ENCODE measurements around the gene CRMP1. TPM values are rescaled to one million over a fixed set of nuclear protein-coding genes. Genes with fewer than 3 reads are reported as not detected.

Gene CRMP1
- total and polyA plus RNA-seq, 7 experiments from 2014 or later = 0.46 TPM; not detected in 6

DNA sequence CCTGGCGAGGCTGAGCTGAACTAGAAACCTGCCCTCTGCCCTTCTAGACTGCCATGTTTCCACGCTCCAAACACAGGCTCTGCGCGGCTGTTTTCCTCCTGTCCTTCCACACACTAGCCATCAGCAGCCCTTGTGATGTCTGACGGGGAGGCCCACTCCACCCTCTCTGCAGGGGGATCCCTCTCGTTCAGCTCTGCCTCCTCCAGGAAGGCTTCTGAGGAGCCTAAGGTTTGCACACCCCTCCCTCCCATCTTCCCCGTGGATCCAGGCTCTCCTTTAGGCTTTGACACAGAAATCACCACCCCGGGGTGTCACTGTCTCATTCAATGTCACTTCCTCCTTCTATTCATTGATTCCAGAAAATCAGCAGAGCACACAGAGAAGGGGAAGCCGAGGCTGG lies 38.6 kb upstream of the CRMP1 start:
- Mint-ChIP-seq H3K9me3 (peaks cover 0 to 8% (median 0%) of the 10 kb centered on the region in 11 donors), H3K27ac (no peak overlapping the region), H3K4me3 (no peak overlapping the region), H3K4me1 (peaks cover 0 to 3% (median 0%) of the 10 kb centered on the region in 7 donors), H3K36me3 (no peaks in the 10 kb centered on the region), H3K27me3 (peaks cover 2 to 31% (median 17%) of the 10 kb centered on the region in 5 donors)
- H3K27ac ChIP-seq (ENCODE audit: low read depth, low read length) = no peak overlapping the region
- intact Hi-C loops (cut with micrococcal nuclease) = no loop called here
- H3K9me3 ChIP-seq (ENCODE audit: control insufficient read depth in 2 of 3, low read length in 3 of 3) = peaks cover 0 to 3% (median 0%) of the 10 kb centered on the region in 3 experiments
- ChIA-PET POLR2A (no interaction called here), CTCF (no interaction called here)
- H3K4me1 ChIP-seq (ENCODE audit: control insufficient read depth in 2 of 2, insufficient read depth in 2 of 2, low read length in 2 of 2) = no peaks in the 10 kb centered on the region
- DNase-seq (no peak), ATAC-seq (no peak)
- no peak overlapping the region for H3K4me3 ChIP-seq (ENCODE audit: low read length)
- no peaks in the 10 kb centered on the region for H3K27me3 ChIP-seq (ENCODE audit: control insufficient read depth in 2 of 2, insufficient read depth in 2 of 2, low read length in 2 of 2)
- no peaks in the 10 kb centered on the region for H3K36me3 ChIP-seq (ENCODE audit: control insufficient read depth in 2 of 3, insufficient read depth in 3 of 3, low read length in 3 of 3)

DNA sequence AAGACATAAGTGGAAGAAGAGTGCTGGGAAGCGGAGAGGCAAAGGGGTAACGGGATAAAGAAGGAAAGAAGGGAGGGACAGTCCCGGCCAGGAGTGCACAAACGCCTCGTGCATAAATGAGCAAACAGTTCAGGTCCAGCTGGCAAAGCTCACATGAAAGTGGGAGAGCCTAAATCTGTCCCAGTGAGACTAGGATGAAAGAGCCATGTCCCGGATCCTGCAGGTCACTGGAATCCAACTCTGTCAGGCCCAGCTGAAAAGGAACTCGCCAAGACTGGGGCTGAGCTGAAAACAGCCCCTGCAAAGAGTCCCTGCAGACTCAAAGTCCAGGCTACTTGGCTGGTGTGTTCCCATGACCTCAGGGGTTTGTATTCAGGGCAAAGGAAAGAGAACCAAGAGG lies 38.0 kb upstream of the CRMP1 start:
- Histone ChIP-seq H3K4me1 (ENCODE audit: control insufficient read depth in 2 of 2, insufficient read depth in 2 of 2, low read length in 2 of 2) (no peaks in the 10 kb centered on the region), H3K27ac (ENCODE audit: low read depth, low read length) (no peak overlapping the region), H3K27me3 (ENCODE audit: control insufficient read depth in 2 of 2, insufficient read depth in 2 of 2, low read length in 2 of 2) (no peaks in the 10 kb centered on the region), H3K36me3 (ENCODE audit: control insufficient read depth in 2 of 3, insufficient read depth in 3 of 3, low read length in 3 of 3) (no peaks in the 10 kb centered on the region), H3K9me3 (ENCODE audit: control insufficient read depth in 2 of 3, low read length in 3 of 3) (peaks cover 0 to 3% (median 0%) of the 10 kb centered on the region in 3 experiments), H3K4me3 (ENCODE audit: low read length) (no peak overlapping the region)
- ChIA-PET CTCF (no interaction called here), POLR2A (no interaction called here)
- Mint-ChIP-seq H3K4me1 (peaks cover 0 to 1% (median 0%) of the 10 kb centered on the region in 7 donors), H3K27me3 (peaks cover 0 to 31% (median 17%) of the 10 kb centered on the region in 5 donors), H3K4me3 (no peak overlapping the region), H3K9me3 (peaks cover 0 to 8% (median 0%) of the 10 kb centered on the region in 11 donors), H3K27ac (no peak overlapping the region), H3K36me3 (no peaks in the 10 kb centered on the region)
- ATAC-seq (no peak), DNase-seq (no peak)
- intact Hi-C loops (cut with micrococcal nuclease) = no loop called here

DNA sequence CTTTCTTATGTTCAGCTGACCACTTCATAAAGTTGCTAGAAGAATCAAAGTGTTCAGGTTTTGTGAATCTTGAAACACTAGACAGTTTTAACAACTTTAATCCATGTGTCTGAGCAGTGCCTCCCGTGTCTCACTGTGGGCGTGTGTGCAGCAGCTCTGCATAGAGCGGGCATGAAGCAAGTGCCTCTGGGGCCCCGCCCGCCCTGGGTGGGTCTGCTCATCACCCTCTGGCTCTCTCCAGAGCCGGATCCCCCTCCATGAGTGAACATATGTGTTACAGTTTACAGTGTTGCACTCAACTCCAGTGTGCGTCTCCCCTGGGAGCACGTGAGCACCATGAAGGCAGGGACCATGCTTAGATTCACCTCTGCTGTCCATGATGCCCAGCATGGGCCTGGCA lies 37.6 kb upstream of the CRMP1 start:
- DNase-seq (no peak), ATAC-seq (no peak)
- H3K27me3 ChIP-seq (ENCODE audit: control insufficient read depth in 2 of 2, insufficient read depth in 2 of 2, low read length in 2 of 2) = no peaks in the 10 kb centered on the region
- H3K36me3 Mint-ChIP-seq = no peaks in the 10 kb centered on the region
- H3K9me3 ChIP-seq (ENCODE audit: control insufficient read depth in 2 of 3, low read length in 3 of 3) = peaks cover 0 to 3% (median 0%) of the 10 kb centered on the region in 3 experiments
- H3K27me3 Mint-ChIP-seq = peaks cover 0 to 31% (median 17%) of the 10 kb centered on the region in 5 donors
- H3K36me3 ChIP-seq (ENCODE audit: control insufficient read depth in 2 of 3, insufficient read depth in 3 of 3, low read length in 3 of 3) = no peaks in the 10 kb centered on the region
- H3K27ac Mint-ChIP-seq = no peak overlapping the region
- H3K9me3 Mint-ChIP-seq = peaks cover 0 to 8% (median 0%) of the 10 kb centered on the region in 11 donors
- no peak overlapping the region for H3K4me3 Mint-ChIP-seq
- intact Hi-C loops (cut with micrococcal nuclease) = no loop called here
- H3K4me3 ChIP-seq (ENCODE audit: low read length) = no peak overlapping the region
- H3K4me1 ChIP-seq (ENCODE audit: control insufficient read depth in 2 of 2, insufficient read depth in 2 of 2, low read length in 2 of 2) = no peaks in the 10 kb centered on the region
- CTCF ChIA-PET = no interaction called here
- POLR2A ChIA-PET = no interaction called here
- peaks cover 0 to 1% (median 0%) of the 10 kb centered on the region in 7 donors for H3K4me1 Mint-ChIP-seq
- H3K27ac ChIP-seq (ENCODE audit: low read depth, low read length) = no peak overlapping the region

DNA sequence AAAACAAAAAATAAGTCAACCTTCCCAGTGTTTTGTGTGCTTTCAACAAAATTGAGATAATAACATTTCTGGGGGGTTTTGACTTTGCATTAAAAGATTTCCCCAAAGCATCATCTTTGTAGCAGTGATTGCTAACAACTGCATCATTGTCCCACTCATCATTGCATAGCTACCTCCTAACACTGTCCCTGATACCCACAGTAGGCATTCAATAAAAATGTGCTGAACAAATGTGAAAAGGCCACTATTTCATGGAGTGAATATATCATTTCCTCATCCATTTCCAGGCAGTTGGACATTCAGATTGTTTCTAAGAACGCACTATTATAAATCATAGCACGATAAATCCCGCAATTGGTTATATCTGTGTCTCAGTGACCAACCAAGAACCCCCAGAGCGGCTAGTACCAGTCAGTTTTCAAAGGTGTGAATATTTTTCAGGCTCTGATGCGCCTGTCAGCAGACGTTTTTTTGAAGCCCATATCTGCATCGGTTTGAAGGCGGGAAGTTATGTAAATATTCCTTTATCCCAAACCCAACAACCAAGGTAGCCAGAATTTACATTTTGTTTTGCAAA lies 36.0 kb upstream of the CRMP1 start:
- ATAC-seq (no peak), DNase-seq (no peak)
- Mint-ChIP-seq H3K4me1 (peaks cover 0 to 1% (median 0%) of the 10 kb centered on the region in 7 donors), H3K36me3 (no peaks in the 10 kb centered on the region), H3K27ac (no peak overlapping the region), H3K9me3 (peaks cover 0 to 8% (median 0%) of the 10 kb centered on the region in 11 donors), H3K4me3 (no peak overlapping the region), H3K27me3 (peaks cover 0 to 34% (median 15%) of the 10 kb centered on the region in 5 donors)
- Histone ChIP-seq H3K4me1 (ENCODE audit: control insufficient read depth in 2 of 2, insufficient read depth in 2 of 2, low read length in 2 of 2) (no peaks in the 10 kb centered on the region), H3K36me3 (ENCODE audit: control insufficient read depth in 2 of 3, insufficient read depth in 3 of 3, low read length in 3 of 3) (no peaks in the 10 kb centered on the region), H3K4me3 (ENCODE audit: low read length) (no peak overlapping the region), H3K9me3 (ENCODE audit: control insufficient read depth in 2 of 3, low read length in 3 of 3) (peaks cover 0 to 3% (median 0%) of the 10 kb centered on the region in 3 experiments), H3K27me3 (ENCODE audit: control insufficient read depth in 2 of 2, insufficient read depth in 2 of 2, low read length in 2 of 2) (no peaks in the 10 kb centered on the region), H3K27ac (ENCODE audit: low read depth, low read length) (no peak overlapping the region)
- CTCF ChIA-PET = no interaction called here
- intact Hi-C loops (cut with micrococcal nuclease) = no loop called here
- POLR2A ChIA-PET = no interaction called here

DNA sequence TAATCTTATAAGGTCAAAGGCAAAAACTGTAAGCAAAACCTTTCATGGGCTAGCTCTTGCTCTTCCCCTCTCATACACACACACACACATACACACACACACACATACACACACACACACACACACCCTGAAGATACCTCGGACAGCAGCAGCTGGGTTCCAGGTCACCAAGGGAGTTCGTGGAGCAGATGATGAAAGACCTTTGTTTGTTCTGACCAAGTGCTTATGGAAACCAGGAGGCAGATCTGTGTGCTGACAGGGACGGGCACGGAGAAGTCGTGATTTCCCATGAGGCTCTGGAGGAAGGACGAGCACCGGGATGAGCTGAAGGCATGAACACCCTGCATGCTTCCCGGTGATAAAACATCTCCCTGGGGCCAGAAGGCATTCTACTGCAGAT lies 35.4 kb upstream of the CRMP1 start:
- H3K27me3 ChIP-seq (ENCODE audit: control insufficient read depth in 2 of 2, insufficient read depth in 2 of 2, low read length in 2 of 2) = no peaks in the 10 kb centered on the region
- peaks cover 0 to 3% (median 0%) of the 10 kb centered on the region in 3 experiments for H3K9me3 ChIP-seq (ENCODE audit: control insufficient read depth in 2 of 3, low read length in 3 of 3)
- H3K27me3 Mint-ChIP-seq = peaks cover under 1 to 34% (median 10%) of the 10 kb centered on the region in 5 donors
- intact Hi-C loops (cut with micrococcal nuclease) = no loop called here
- no peaks in the 10 kb centered on the region for H3K36me3 ChIP-seq (ENCODE audit: control insufficient read depth in 2 of 3, insufficient read depth in 3 of 3, low read length in 3 of 3)
- no peak overlapping the region for H3K27ac Mint-ChIP-seq
- ATAC-seq = no peak
- no peaks in the 10 kb centered on the region for H3K4me1 ChIP-seq (ENCODE audit: control insufficient read depth in 2 of 2, insufficient read depth in 2 of 2, low read length in 2 of 2)
- no peak overlapping the region for H3K4me3 ChIP-seq (ENCODE audit: low read length)
- CTCF ChIA-PET = no interaction called here
- POLR2A ChIA-PET = no interaction called here
- no peak for DNase-seq
- peaks cover 0 to 1% (median 0%) of the 10 kb centered on the region in 7 donors for H3K4me1 Mint-ChIP-seq
- H3K36me3 Mint-ChIP-seq = no peaks in the 10 kb centered on the region
- no peak overlapping the region for H3K27ac ChIP-seq (ENCODE audit: low read depth, low read length)
- no peak overlapping the region for H3K4me3 Mint-ChIP-seq
- peaks cover 0 to 8% (median 0%) of the 10 kb centered on the region in 11 donors for H3K9me3 Mint-ChIP-seq

DNA sequence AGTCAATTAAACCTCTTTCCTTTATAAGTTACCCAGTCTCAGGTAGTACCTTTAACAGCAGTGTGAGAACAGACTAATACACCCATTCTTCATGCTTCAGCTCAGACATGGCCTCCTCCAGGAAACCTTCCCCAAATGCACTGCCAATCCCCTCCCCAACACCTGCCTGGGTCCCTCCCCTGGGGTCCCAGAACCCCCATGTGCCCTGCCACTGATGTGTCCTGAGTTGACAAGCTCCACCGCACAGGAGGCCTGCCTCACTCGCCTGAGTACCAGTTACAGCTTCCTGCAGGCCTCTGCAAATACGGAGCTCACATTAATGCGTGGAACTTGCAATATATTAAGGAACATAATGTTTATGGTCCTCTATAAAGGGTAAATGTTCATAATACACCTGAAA lies 34.9 kb upstream of the CRMP1 start:
- Mint-ChIP-seq H3K36me3 (no peaks in the 10 kb centered on the region), H3K4me1 (peaks cover 0 to 1% (median 0%) of the 10 kb centered on the region in 7 donors), H3K9me3 (peaks cover 0 to 8% (median 0%) of the 10 kb centered on the region in 11 donors), H3K27ac (no peak overlapping the region), H3K27me3 (peaks cover 0 to 37% (median 7%) of the 10 kb centered on the region in 5 donors), H3K4me3 (no peak overlapping the region)
- H3K4me1 ChIP-seq (ENCODE audit: control insufficient read depth in 2 of 2, insufficient read depth in 2 of 2, low read length in 2 of 2) = no peaks in the 10 kb centered on the region
- ChIA-PET CTCF (no interaction called here), POLR2A (no interaction called here)
- H3K9me3 ChIP-seq (ENCODE audit: control insufficient read depth in 2 of 3, low read length in 3 of 3) = peaks cover 0 to 3% (median 0%) of the 10 kb centered on the region in 3 experiments
- intact Hi-C loops (cut with micrococcal nuclease) = no loop called here
- no peak overlapping the region for H3K4me3 ChIP-seq (ENCODE audit: low read length)
- no peak for ATAC-seq
- DNase-seq = no peak
- H3K27me3 ChIP-seq (ENCODE audit: control insufficient read depth in 2 of 2, insufficient read depth in 2 of 2, low read length in 2 of 2) = no peaks in the 10 kb centered on the region
- no peaks in the 10 kb centered on the region for H3K36me3 ChIP-seq (ENCODE audit: control insufficient read depth in 2 of 3, insufficient read depth in 3 of 3, low read length in 3 of 3)
- no peak overlapping the region for H3K27ac ChIP-seq (ENCODE audit: low read depth, low read length)

DNA sequence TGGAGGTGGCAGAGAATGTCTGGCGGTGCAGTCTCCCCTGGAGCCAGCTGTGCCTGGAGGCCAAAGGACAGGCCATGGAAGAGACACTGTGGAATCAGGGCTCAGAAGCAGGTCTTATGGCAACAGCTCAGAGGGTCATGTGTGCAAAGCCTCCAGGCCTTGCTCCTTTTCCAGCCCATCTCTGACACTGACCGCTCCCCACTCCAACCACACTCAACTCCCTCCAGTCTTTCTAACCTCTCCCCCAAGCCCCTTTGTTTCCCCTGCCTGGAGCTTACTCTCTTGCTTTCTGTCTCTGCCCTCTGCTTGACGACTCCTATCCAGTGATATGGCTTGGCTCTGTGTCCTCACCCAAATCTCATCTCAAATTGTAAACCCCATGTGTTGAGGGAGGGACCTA lies 34.2 kb upstream of the CRMP1 start:
- Mint-ChIP-seq H3K27ac (no peak overlapping the region), H3K36me3 (no peaks in the 10 kb centered on the region), H3K27me3 (peaks cover 0 to 37% (median 7%) of the 10 kb centered on the region in 5 donors), H3K4me3 (no peak overlapping the region), H3K4me1 (peaks cover 0 to 1% (median 0%) of the 10 kb centered on the region in 7 donors), H3K9me3 (peaks cover 0 to 9% (median 0%) of the 10 kb centered on the region in 11 donors)
- no peak for ATAC-seq
- H3K9me3 ChIP-seq (ENCODE audit: control insufficient read depth in 2 of 3, low read length in 3 of 3) = peaks cover 0 to 3% (median 0%) of the 10 kb centered on the region in 3 experiments
- H3K27me3 ChIP-seq (ENCODE audit: control insufficient read depth in 2 of 2, insufficient read depth in 2 of 2, low read length in 2 of 2) = no peaks in the 10 kb centered on the region
- ChIA-PET POLR2A (no interaction called here), CTCF (no interaction called here)
- H3K4me1 ChIP-seq (ENCODE audit: control insufficient read depth in 2 of 2, insufficient read depth in 2 of 2, low read length in 2 of 2) = no peaks in the 10 kb centered on the region
- H3K4me3 ChIP-seq (ENCODE audit: low read length) = no peak overlapping the region
- intact Hi-C loops (cut with micrococcal nuclease) = no loop called here
- no peaks in the 10 kb centered on the region for H3K36me3 ChIP-seq (ENCODE audit: control insufficient read depth in 2 of 3, insufficient read depth in 3 of 3, low read length in 3 of 3)
- no peak for DNase-seq
- no peak overlapping the region for H3K27ac ChIP-seq (ENCODE audit: low read depth, low read length)
